ENCODE results near the gene MRPS33.

Gene MRPS33

DNA sequence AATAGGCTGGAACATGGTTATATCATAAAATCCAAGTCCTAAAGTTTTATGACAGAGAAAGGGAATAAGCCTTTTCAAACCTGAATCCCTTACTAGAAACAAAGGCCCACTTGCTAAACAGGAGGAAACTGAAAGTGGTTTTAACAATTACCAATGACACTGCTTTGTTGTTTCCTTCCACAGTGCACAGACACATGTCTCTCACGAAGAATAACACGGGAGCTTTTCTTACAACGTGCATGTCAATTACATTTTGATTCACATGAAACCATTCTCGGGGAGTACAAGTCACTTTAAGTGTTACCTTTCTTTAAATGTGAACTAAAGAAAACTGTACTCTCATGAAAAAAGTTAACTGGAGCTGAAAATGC, 1.4 kb downstream of the MRPS33 start:
- H3K4me3 ChIP-seq, result peak overlapping the region in 2 of 7 experiments; percentile 58 to 64
- peak overlapping the region in 2 of 21 experiments; percentile 7 to 85 for H3K27ac ChIP-seq

DNA sequence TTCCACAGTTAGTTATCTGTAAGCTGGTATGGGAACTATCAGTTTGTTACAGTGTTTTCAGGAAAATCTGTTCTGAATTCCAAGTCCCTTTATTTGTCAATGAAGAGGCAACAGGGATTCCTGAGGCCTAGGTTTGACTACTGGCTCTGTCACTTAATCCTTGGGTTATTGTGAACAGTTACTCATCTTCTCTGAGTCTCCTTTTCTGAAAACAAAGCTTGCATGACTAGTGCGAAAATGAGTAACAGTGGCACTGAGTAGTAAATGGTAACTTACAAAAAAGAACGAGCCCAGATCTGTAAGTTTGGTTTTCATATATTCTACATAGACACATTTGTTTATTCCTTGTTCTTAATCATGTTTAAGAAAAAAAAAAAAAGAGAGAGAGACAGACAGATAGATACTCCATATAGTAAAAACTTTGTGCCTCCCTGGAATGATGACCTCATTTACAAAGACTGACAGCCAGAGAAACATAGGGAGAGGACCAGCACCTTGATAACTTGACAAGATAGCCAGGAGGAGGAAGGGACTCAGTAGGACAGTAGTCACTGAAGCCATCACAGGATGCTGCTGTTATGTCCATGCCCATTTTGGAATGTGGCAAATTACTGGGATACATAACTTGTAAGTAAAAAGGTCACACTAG, 1.9 kb downstream of the MRPS33 start:
- no peak overlapping the region for H3K4me3 ChIP-seq
- peak overlapping the region in 1 of 21 experiments; percentile 7 for H3K27ac ChIP-seq

DNA sequence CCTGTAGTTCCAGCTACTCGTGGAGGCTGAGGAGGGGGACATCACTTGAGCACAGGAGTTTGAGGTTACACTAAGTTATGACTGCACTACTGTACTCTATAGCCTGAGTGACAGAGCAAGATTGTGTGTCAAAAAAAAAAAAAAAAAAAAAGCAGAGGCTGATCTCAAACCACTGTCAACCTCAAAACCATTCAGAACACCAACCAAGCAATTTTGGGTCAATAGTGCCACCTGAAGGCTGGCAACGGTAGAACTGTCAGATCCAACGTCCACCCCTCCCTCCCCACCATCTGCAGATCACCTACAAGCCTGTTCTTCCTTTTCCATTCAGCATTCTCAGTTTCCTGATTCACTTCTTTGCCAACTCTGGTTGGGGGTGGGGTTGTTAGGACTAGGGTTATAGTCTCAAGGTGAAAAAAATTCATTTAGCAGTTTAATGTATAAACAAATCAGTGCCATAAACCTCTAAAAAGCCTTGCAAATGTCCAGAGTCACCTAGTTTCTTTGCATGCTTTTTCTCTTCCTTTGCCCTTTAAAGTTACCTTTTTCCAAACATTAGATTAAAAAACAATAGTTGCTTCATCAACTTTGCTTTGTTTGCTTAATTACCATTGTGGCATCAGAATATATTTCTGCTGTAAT, 2.6 kb downstream of the MRPS33 start:
- H3K27ac ChIP-seq, result no peak overlapping the region
- no peak overlapping the region for H3K4me3 ChIP-seq

DNA sequence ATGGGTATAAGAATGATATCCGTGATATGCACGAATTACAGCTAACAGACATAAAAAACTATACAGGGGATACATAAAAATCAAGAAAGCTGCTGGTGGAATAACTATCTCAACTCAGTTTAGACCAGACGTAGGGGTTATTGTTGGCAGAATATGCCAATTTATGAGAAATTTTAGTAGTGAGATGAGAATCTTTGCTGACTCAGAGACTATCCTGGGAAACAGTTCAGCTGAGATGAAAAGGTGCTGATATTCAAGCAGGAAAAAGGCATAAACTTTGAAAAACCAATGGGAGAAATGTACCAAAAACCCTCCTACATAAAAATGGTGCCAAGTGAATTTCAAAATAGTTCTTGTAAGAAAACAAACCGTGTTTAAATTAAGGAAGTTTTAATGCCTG, 3.3 kb downstream of the MRPS33 start:
- Histone ChIP-seq H3K27ac (no peak overlapping the region), H3K4me3 (no peak overlapping the region)

DNA sequence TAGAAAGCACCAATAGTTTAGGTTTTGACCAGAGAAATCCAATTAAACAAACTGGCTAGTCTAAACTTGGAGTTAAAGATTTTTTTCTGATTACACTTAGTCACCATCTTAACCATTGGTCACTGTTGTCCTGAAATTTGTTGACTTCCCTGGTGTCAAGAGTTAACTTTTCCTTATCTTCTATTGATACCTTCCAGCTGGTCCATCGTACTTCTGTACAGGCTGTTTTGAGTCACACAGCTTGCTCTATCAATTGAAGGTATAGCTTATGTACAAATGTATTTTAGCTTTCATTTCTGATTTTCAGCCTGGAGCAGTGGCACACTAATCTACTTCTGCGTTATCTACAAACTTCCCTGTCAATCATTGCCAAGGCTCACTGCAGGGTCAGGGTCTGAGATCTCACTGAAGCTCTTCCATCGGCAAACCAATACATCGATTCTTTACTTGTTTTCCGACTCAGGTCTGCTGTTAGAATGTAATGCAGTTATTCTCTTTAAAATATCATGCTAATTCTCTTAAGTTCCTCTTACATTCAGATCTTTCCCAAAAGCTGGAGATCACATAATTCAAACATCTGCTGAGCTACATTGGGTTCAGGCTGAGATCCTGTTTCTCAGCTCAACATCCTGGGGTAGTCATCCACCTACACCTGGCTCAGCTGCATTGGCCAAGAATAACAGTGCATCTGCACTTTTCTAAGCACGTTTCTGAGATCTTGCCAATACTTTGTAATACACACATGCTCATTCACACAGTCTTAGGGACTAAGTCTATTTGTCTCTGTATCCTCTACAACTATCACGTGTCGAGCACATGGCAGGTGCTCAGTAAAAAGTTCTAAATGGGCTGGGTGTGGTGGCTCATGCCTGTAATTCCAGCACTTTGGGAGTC, 11.3 kb downstream of the MRPS33 start:
- Histone ChIP-seq H3K4me3 (no peak overlapping the region), H3K27ac (no peak overlapping the region)

DNA sequence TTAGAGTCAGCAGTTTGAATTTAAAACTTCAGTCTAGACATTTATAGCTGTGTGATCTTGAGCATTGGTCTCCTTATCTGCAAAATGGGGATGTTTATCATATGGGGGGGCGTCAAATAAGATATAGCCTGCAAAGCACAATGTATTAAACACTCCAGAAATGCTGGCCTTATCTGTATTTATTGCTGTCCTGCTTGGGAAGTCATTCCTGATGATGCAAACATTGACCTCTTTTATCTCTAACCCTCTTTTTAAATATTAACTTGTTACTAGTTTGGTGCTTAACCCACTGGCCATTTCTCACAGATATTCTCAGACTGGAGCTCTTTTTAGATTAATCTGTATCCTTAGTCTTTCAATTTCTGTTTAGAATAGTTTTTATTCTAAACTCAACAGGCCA, 13.2 kb downstream of the MRPS33 start:
- Histone ChIP-seq H3K4me3 (no peak overlapping the region), H3K27ac (no peak overlapping the region)

DNA sequence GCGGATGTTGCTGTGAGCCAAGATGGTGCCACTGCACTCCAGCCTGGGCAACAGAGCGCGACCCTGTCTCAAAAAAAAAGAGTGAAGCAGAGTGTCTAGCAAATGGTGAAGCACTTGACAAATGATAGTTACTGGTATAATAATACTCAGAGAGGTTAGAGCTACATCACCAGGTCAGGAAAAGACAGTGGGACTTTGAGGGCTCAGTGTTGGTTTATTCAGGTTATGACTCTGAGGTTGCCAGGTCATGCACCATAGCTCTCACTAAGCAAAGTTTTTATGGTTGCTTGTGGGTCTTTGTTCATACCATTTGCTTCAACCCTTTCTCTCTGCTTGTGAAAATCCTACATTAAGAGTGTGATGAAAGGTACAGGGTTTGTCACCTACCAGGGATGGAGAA, 13.6 kb downstream of the MRPS33 start:
- H3K4me3 ChIP-seq, result no peak overlapping the region
- H3K27ac ChIP-seq, result no peak overlapping the region

DNA sequence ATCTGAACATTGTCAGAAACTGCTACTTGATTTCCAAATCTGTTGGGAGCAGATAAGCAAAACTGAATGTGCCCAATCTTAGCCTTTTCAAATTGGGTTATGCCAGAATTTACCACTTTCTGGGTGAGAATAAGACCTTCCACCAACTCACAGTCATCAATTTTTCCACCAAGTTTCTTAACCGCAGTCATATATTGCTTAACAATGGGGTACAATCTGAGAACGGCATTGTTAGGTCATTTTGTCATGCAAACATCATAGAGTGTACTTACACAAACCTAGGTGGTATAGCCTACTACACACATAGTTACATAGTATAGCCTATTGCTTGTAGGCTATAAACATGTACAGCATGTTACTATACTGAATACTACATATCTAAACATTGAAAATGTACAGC, 16.0 kb downstream of the MRPS33 start:
- no peak overlapping the region for H3K27ac ChIP-seq
- H3K4me3 ChIP-seq, result no peak overlapping the region

DNA sequence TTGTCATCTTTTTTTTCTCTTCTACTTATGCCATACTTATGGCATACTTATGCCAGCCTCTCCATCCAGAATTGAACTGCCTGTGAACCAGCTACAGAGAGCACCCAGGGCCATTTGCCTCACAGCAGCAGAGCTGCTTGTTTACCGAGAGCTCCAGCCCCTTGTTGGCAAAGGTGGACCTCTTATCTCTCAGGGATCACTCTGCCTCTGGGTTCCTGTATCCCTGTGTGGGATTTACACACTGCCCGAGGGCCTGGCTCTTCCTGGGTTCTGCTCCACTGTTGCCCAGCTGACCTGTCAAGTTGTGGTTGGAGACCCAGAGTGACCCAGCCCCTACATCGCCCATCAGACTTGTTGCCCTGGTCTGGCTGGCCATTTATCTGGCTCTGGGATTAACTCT, 22.3 kb downstream of the MRPS33 start:
- no peak overlapping the region for H3K27ac ChIP-seq

DNA sequence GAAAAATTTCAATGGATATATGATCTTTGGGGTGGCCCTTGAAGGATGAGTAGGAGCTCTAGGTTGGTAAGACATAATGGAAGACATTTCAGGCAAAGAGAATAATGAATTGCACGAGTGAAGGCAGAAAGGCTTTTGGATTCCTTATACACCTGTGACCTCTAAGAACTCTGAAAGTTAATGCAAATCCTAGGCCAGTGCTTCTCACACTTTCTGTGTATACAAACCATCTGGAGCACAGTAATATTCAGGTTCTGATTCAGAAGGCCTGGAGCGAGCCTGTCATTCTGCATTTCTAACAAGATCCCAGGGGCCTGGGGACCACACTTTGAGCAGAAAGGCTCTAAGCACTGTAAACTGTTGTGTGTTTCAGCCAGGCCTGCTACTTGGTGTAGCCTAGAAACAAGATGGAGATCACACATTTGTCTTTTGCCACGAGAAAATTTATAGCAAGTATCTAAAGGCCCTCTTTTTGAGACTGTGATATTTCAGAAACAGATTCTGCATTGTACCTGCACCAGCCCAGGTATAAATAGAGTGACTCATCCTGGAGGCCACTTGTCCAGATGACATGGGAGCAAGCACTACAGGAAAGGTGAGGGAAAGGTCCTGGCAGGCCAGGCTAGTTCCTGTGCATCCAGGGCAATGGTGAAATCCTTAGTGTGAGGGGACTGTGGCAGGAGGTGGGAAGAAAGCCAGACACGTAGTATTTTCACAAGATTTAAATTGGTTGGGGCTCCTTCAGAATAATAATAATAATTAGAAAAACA, 24.4 kb downstream of the MRPS33 start:
- Histone ChIP-seq H3K27ac (no peak overlapping the region), H3K4me3 (no peak overlapping the region)

More for the DNA sequence above, 22.3 kb downstream of the MRPS33 start:
- H3K4me3 ChIP-seq, result no peak overlapping the region

DNA sequence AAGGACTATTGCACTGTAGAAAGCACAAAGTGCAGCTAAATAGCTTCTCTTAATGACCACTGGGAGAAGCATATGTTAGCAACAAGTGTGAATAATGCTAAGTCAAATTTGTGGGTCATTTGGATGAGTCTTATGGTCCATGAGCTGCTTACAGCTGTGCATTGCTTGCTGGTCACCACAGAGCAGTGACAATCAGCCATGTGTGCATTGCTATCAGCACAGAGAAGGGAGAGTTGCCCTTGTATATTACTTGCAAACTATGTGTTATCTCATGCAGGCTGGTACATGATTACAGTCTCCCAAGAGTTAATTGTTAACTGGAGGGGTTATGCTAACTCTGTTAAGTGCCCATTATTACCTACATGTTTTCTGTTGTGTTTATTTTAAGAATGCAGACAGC, 25.7 kb downstream of the MRPS33 start:
- Histone ChIP-seq H3K4me3 (no peak overlapping the region), H3K27ac (no peak overlapping the region)

DNA sequence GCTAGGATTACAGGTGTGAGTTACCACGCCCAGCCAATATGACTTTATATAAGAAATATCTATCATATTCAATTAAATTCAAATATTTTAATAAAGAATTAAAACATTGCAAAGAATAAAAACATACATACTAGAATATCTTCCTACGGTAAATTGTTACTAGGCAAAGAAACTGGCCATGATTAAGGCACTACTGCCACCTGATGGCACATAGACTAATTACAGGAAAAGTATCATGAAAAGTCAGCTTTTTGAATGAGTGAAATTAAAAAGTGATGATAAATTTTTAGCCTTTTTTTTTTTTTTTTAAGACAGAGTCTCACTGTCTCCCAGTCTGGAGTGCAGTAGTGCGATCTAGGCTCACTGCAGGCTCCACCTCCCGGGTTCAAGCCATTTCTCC, 30.9 kb downstream of the MRPS33 start:
- no peak overlapping the region for H3K27ac ChIP-seq
- H3K4me3 ChIP-seq, result no peak overlapping the region

DNA sequence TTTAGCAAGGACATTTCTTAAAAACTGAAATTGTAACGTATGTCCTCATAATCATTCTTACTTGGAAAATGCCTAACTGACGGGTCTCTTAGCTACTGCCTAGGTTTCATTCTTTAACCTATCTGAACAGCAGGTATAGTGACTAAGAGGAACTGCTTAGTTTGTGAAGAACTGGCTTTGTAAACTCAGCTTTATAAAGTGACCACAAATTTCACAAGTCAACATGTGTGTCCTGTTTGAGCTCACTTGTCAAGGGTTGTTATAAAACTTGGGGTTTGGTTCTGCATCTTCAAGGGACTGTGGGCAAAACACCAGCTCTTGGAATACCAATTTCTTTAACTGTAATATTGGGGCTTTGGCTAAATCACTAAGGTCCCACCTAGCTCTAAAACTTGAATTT, 32.2 kb downstream of the MRPS33 start:
- Histone ChIP-seq H3K27ac (peak overlapping the region in 1 of 21 experiments; percentile 47), H3K4me3 (no peak overlapping the region)

DNA sequence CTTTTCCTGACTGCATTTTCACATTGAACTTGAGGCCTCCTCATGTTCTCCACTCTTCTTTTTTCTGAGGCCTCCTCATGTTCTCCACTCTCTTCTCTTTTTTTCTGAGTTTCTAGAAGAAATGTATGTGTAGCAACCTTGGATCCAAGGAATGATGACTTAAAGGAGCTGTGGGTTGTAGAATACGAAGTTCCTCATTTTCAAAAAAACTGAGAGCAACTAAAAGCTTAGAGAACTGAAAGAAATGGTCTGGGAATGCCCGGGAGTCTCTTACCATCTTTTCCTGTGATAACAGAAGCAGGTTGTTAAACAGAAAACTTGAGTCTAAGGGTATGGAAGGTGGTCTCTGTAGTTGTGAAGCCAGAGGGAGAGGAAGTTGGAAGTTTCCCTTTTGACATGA, 32.8 kb downstream of the MRPS33 start:
- Histone ChIP-seq H3K27ac (peak overlapping the region in 2 of 21 experiments; percentile 26 to 47), H3K4me3 (no peak overlapping the region)

DNA sequence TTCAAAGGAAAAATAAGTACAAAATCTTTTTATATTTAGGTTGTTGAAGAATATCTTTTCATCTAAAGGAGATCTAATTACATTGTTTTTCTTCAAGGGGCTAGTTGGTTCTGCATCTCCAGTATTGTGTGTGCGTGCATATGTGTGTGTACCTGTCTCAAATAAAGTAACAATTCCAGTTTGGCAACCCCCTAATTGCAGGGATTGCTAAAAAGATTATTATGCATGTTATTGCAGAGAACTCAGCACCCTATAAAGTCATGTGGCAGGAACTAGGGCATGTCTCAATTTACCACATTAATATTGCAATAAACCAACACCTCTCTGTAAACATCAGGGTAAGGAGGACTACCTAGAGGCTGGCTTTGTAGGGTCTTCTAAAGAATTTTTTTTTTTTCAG, 37.0 kb downstream of the MRPS33 start:
- H3K27ac ChIP-seq, result peak overlapping the region in 3 of 21 experiments; percentile 30 to 50 (median 35)
- H3K4me3 ChIP-seq, result no peak overlapping the region

DNA sequence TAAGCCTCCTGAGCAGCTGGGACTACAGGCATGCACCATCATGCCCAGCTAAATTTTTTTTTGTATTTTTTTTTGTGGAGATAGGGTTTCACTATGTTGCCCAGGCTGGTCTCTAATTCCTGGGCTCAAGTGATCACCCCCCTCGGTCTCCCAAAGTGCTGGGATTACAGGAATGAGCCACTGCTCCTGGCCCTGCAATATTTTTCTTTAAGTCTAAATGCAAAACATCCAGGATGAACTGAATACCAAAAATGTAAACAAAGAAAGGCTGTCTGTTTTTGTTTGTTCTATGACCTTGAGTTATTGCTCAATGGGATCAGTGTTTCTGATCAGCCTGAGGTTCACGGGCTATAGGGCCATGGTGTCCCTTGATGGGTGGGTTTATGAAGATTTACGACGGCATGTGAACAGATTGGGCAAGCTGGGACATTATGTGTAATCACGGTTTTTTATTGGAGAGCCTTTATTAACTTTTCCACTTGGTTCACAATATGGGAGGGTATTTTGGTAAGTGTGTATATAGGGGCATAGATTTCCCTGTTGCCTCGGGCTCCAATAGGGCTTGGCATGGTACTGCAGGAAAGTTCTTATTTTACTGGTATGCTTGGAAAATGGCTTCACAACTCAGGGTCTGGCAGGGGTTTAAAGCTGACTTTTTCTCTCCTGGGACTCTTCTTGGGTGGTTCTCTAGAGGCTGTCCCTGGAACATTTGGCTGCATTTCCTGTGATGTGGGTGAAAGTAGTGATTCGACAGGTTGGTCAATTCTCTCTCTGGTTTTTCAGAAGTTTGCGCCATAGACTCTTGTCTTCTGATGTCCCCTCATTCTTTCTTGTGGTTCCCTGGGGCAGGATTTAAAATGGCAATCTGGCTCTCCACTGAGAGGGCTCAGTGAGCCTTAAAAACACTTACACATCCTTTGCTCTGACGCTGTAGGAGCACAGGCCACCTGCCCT, 41.6 kb downstream of the MRPS33 start:
- no peak overlapping the region for H3K4me3 ChIP-seq

DNA sequence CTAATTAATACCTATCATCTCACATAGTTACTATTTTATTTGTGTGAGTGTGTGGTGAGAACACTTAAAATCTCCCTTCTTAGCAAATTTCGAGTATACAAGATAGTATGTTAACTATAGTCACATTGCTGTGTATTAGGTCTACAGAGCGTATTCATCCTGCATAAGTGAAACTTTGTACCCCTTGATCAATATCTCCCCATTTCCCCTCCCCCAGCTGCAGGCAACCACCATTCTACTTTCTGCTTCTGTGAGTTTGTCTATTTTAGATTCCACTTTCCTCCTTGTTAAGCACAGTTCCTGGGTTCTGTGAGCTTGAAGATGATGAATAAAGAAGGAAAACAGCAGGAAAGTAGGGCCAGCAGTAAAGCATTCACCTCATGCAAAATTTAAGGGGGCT, 42.4 kb downstream of the MRPS33 start:
- Histone ChIP-seq H3K4me3 (no peak overlapping the region), H3K27ac (no peak overlapping the region)

More for the DNA sequence above, 41.6 kb downstream of the MRPS33 start:
- no peak overlapping the region for H3K27ac ChIP-seq

DNA sequence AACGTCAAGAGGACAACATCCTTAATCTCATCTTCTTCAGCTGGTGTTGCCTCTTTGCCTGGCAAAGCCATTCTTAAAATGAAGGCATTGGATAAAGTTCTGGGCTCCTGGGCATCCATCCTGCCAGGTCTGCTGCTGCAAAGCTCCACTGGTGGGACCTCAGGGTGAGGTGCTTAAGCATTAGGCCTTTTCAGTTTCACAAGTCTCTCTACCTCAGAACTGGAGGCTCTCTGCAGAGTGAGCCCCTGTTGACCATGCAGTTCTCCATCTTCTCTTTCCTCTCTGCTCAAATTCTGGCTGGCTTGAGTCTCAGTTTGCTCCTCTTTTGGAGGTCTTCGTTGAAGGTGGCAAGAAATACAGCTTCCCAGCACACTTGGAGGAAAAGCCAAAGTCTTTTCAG, 47.3 kb downstream of the MRPS33 start:
- H3K27ac ChIP-seq, result no peak overlapping the region
- no peak overlapping the region for H3K4me3 ChIP-seq

All from skin epidermis (tissue), 12 donors.